Kidney capillary endothelial cell (primary cell): ENCODE data around the gene ZIC2.
"Not testable (repeated sequence)": the region's sequence is repeated elsewhere in the genome, so short reads cannot be mapped to it uniquely, and the experiment has no call there.

Experiments used
- DNase-seq: peaks from one replicate; pipeline ENCODE4 v3.0.0-alpha.2; 2018; ENCODE audit warnings: low spot score

The ZIC2 gene

DNA sequence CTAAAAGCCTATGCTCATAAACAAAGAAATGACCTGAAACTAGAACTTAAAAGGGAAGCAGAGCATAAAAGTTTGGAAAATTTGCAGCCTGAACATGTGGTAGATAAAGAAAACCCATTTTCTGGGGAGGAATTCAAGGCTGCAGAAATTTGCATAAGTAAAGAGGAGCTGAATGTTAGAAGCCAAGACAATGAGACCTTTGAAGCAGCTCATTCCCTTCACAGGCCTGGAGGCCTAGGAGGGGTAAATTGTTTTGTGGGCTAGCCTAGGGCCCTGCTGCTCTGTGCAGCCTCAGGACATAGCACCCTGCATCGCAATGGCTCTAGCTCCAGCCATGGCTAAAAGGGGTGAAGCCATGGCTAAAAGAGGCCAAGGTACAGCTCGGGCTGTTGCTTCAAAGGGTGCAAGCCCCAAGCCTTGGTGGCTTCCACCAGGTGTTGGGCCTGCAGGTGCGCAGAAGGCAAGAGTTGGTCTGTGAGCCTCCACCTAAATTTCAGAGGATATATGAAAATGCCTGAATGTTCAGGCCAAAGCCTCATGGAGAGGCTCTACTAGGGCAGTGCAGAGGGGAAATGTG lies 38.3 kb downstream of the ZIC2 start:
- no peak for DNase-seq

DNA sequence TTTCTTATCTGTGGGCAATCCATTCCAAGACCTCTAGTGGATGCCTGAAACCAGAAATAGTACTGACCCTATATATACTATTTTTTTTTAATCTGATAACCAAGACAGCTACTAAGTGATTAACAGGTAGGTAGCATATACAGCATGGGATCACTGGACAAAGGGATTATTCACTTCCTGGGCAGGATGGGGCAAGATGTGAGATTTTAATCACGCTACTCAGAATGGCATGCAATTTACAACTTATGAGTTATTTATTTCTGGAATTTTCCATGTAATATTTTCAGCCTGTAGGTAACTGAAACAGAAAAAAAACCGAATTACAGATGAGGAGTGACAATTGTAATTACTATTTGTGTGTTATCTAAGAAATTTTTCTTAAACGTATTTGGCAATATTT lies 41.2 kb downstream of the ZIC2 start:
- DNase-seq = no peak

- DNase-seq = no peak
Measured at GRCh38 chr13:100024023-100024422, 42.4 kb downstream of the ZIC2 start.

GRCh38 chr13:100029933-100030332 lies 48.3 kb downstream of the ZIC2 start:
- no peak for DNase-seq

GRCh38 chr13:100032642-100033041 lies 51.1 kb downstream of the ZIC2 start:
- DNase-seq = not testable (repeated sequence)

DNA sequence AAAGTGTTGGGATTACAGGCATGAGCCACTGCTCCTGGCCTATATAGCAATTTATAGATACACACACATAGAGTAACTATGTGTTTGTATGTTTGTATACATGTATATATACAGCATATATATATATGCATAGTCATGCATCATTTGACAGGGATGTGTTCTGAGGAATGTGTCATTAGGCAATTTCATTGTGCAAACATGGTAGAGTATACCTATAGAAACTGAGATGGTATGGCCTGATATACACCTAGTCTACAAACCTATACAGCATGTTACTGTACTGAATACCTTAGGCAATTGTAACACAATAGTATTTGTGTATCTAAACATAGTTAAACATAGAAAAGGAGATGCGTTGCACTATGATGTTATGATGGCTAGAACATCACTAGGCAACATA lies 54.4 kb downstream of the ZIC2 start:
- no peak for DNase-seq
